Rectal smooth muscle tissue (tissue), 1 donor: ENCODE data around the gene MMRN1.

Experiments used
- H3K27ac ChIP-seq: one replicate; pipeline ENCODE4 v1.7.0; 2013; ENCODE audit warnings: low read depth, low read length, inconsistent platforms
- H3K27me3 ChIP-seq: one replicate; pipeline ENCODE4 v1.7.0; 2013; ENCODE audit warnings: low read length; ENCODE audit not compliant: control insufficient read depth, insufficient read depth
- H3K36me3 ChIP-seq: one replicate; pipeline ENCODE4 v1.7.0; 2013; ENCODE audit warnings: low read length; ENCODE audit not compliant: control insufficient read depth, insufficient read depth
- H3K4me1 ChIP-seq: one replicate; pipeline ENCODE4 v1.7.0; 2013; ENCODE audit warnings: low read length; ENCODE audit not compliant: control insufficient read depth, insufficient read depth
- H3K4me3 ChIP-seq: one replicate; pipeline ENCODE4 v1.7.0; 2013; ENCODE audit warnings: low read length
- H3K9ac ChIP-seq: one replicate; pipeline ENCODE4 v1.7.0; 2013; ENCODE audit warnings: low read length

The MMRN1 gene

GRCh38 chr4:89981789-89982334 lies 87.2 kb downstream of the MMRN1 start:
- Histone ChIP-seq H3K4me1 (no peaks in the 10 kb centered on the region), H3K27ac (no peak overlapping the region), H3K27me3 (no peaks in the 10 kb centered on the region), H3K9ac (no peak overlapping the region), H3K4me3 (no peak overlapping the region), H3K36me3 (no peaks in the 10 kb centered on the region)

- no peak overlapping the region for H3K27ac ChIP-seq
- no peaks in the 10 kb centered on the region for H3K27me3 ChIP-seq
- no peaks in the 10 kb centered on the region for H3K36me3 ChIP-seq
- no peaks in the 10 kb centered on the region for H3K4me1 ChIP-seq
- H3K4me3 ChIP-seq: no peak overlapping the region
- H3K9ac ChIP-seq: no peak overlapping the region
These were observed 93.6 kb downstream of the MMRN1 start for GRCh38 chr4:89988268-89988667.

GRCh38 chr4:89992744-89993143 lies 98.1 kb downstream of the MMRN1 start:
- H3K4me1 ChIP-seq: no peaks in the 10 kb centered on the region
- no peak overlapping the region for H3K27ac ChIP-seq
- no peaks in the 10 kb centered on the region for H3K36me3 ChIP-seq
- no peak overlapping the region for H3K4me3 ChIP-seq
- no peak overlapping the region for H3K9ac ChIP-seq
- no peaks in the 10 kb centered on the region for H3K27me3 ChIP-seq

DNA sequence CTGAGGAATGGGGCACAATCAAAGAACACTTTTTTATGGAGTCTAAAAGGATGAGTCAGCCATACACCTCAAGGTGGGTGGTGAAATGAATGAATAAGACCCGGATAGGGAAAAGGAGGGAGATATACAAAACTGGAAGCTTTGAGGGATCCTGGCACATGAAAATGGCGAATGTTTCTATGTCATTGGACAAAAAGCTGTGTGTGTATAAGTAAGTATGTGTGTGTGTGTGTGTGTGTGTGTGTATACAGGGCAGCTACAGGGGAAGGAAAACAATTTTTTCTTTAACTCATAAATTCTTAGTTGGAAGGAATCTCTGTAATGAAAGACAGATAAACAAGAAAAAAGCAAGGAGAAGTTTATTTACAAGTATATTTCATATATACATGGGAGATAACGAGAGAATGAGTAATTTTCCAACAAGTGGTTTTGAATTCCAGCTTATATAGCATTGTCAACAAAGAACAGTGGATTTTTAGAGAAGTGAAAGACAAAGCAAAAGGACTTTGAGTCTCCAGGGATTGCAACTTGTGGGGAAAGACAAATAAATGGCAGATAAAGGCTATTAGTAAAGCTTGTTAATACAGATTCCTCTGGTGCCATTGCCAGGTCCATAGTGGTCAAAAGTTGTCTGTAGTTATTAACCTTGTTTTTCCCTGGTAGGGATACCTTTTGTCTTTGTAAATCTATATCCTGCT lies 99.7 kb downstream of the MMRN1 start:
- H3K36me3 ChIP-seq: no peaks in the 10 kb centered on the region
- H3K27ac ChIP-seq: no peak overlapping the region
- no peak overlapping the region for H3K9ac ChIP-seq
- no peaks in the 10 kb centered on the region for H3K27me3 ChIP-seq
- H3K4me3 ChIP-seq: no peak overlapping the region
- H3K4me1 ChIP-seq: no peaks in the 10 kb centered on the region

DNA sequence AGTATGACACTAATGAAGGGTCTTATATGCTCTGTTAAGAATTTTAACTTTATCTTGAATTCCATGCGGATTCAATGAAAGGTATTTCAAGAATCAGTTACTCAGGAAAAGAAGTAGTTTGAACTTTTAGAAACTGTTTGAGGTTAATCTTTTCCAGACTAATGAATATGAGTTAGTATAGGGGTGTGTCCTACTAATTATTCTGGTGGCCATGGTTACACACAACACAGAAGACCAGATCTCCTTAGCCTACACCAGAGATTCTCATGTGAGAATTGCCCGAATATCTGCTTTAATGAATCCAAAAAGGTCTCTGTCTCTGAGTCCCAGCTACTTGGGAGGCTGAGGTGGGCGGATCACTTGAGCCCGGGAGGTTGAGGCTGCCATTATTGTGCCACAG lies 100.4 kb downstream of the MMRN1 start:
- no peak overlapping the region for H3K27ac ChIP-seq
- H3K36me3 ChIP-seq: no peaks in the 10 kb centered on the region
- no peak overlapping the region for H3K9ac ChIP-seq
- no peaks in the 10 kb centered on the region for H3K4me1 ChIP-seq
- H3K4me3 ChIP-seq: no peak overlapping the region
- no peaks in the 10 kb centered on the region for H3K27me3 ChIP-seq

DNA sequence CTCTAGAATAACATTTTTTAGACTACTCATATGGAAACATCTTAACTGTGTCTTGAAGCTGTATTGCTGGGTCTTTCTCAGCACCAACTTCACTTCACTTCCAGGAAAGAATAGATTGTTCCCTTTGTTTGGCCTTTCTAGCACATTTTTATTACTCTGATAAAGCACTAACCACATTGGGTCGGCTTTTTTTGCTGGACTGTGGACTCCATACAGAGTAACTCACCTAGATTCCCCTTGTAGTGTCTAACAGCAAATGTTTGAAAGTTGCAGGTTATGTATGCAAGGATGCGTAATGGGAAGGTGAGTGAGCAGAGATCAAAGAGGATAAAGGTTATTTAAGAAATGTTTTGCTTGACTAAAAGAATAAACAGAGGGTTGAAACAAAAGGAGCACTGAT lies 101.2 kb downstream of the MMRN1 start:
- no peak overlapping the region for H3K27ac ChIP-seq
- H3K36me3 ChIP-seq: no peaks in the 10 kb centered on the region
- no peaks in the 10 kb centered on the region for H3K27me3 ChIP-seq
- no peaks in the 10 kb centered on the region for H3K4me1 ChIP-seq
- no peak overlapping the region for H3K9ac ChIP-seq
- no peak overlapping the region for H3K4me3 ChIP-seq

- no peaks in the 10 kb centered on the region for H3K36me3 ChIP-seq
- H3K27me3 ChIP-seq: no peaks in the 10 kb centered on the region
- no peak overlapping the region for H3K27ac ChIP-seq
- no peaks in the 10 kb centered on the region for H3K4me1 ChIP-seq
- no peak overlapping the region for H3K4me3 ChIP-seq
- H3K9ac ChIP-seq: no peak overlapping the region
These were observed 102.6 kb downstream of the MMRN1 start for GRCh38 chr4:89997171-89997704.

- H3K27ac ChIP-seq: no peak overlapping the region
- no peaks in the 10 kb centered on the region for H3K36me3 ChIP-seq
- no peak overlapping the region for H3K4me3 ChIP-seq
- no peak overlapping the region for H3K9ac ChIP-seq
- H3K27me3 ChIP-seq: no peaks in the 10 kb centered on the region
- H3K4me1 ChIP-seq: no peaks in the 10 kb centered on the region
These were observed 103.9 kb downstream of the MMRN1 start for GRCh38 chr4:89998469-89999011.

DNA sequence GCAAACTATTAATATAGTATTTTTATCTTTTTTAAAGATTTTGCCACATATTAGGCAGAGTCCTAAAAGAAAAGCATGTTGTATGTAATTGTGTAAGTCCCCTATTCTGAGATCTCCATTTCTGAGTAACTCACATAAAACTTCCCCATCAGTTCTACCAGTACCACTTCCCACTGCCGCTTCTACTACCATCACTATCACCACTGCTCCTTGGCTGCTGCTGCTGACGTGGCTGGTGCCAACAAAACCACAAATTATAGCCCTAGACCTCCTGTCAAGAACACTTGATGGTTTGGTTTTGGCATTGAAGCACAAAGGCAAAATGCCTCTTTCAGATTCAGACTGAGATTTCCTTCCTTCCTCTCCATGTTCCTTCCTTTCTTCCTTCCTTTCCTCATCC lies 106.4 kb downstream of the MMRN1 start:
- Histone ChIP-seq H3K36me3 (no peaks in the 10 kb centered on the region), H3K9ac (no peak overlapping the region), H3K27ac (no peak overlapping the region), H3K27me3 (no peaks in the 10 kb centered on the region), H3K4me3 (no peak overlapping the region), H3K4me1 (no peaks in the 10 kb centered on the region)

DNA sequence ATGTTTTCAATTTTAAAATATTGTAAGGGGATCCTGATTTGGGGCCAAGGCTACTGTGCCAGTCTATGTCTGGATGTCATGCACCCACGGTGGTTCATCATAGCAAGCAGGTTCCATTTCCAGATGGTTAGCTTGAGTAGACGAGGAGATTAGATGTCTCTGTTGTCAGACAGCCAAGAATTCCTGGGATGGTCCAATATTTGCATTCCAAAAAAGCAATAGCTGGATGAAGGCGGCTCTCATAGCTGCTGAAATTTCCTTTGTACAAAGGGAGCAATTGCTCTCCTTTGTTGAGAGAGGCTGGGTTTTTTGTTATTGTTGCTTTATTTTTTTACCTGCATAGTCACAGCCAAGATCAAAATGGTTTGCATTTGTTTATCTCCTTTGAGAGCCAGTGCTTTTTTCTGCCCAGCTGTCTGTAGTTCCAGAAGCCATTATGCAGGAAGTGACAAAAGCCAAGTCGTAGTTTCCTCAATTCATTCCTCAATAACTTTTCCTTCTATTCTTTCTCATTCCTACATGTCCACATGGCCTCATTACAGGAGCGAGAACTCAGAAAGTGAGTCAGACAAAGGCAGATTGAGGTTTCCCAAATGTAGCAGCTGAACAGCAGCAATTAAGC lies 107.9 kb downstream of the MMRN1 start:
- H3K27ac ChIP-seq: no peak overlapping the region
- H3K36me3 ChIP-seq: no peaks in the 10 kb centered on the region
- H3K27me3 ChIP-seq: no peaks in the 10 kb centered on the region
- H3K4me3 ChIP-seq: no peak overlapping the region
- no peaks in the 10 kb centered on the region for H3K4me1 ChIP-seq
- H3K9ac ChIP-seq: no peak overlapping the region
